HG03108 (cell line): ENCODE data around the gene CD28.

Source experiments
- ATAC-seq: cut with Tn5 transposase; IDR thresholded peaks from one replicate; pipeline ENCODE4 v1.9.1; 2021; ENCODE audit warnings: moderate library complexity; ENCODE audit not compliant: unreplicated experiment

CD28 gene

GRCh38 chr2:203713381-203713780, 6.9 kb downstream of the CD28 start:
- ATAC-seq: no peak

GRCh38 chr2:203714112-203714511, 7.7 kb downstream of the CD28 start:
- no peak for ATAC-seq

GRCh38 chr2:203715744-203716143, 9.3 kb downstream of the CD28 start:
- no peak for ATAC-seq

- ATAC-seq: peak; percentile 97
These were observed 11.6 kb downstream of the CD28 start for GRCh38 chr2:203718087-203718486.

GRCh38 chr2:203719456-203720410, 13.3 kb downstream of the CD28 start:
- no peak for ATAC-seq

GRCh38 chr2:203720915-203721672, 14.7 kb downstream of the CD28 start:
- no peak for ATAC-seq

GRCh38 chr2:203721781-203722300, 15.4 kb downstream of the CD28 start:
- no peak for ATAC-seq

- ATAC-seq: no peak
These were observed 16.0 kb downstream of the CD28 start for GRCh38 chr2:203722411-203722810.

- no peak for ATAC-seq
These were observed 21.9 kb downstream of the CD28 start for GRCh38 chr2:203728321-203728720.

GRCh38 chr2:203730076-203730729, 23.8 kb downstream of the CD28 start:
- no peak for ATAC-seq

- ATAC-seq: no peak
These were observed 24.4 kb downstream of the CD28 start for GRCh38 chr2:203730883-203731282.

GRCh38 chr2:203732092-203732952, 25.9 kb downstream of the CD28 start:
- no peak for ATAC-seq

GRCh38 chr2:203732953-203733510, 26.6 kb downstream of the CD28 start:
- no peak for ATAC-seq

GRCh38 chr2:203733684-203734083, 27.2 kb downstream of the CD28 start:
- ATAC-seq: no peak

GRCh38 chr2:203734276-203734983, 28.0 kb downstream of the CD28 start:
- ATAC-seq: no peak

- ATAC-seq: peak; percentile 59
These were observed 30.9 kb downstream of the CD28 start for GRCh38 chr2:203737360-203737759.

- ATAC-seq: no peak
These were observed 32.9 kb downstream of the CD28 start for GRCh38 chr2:203739351-203739750.

- ATAC-seq: no peak
These were observed 34.4 kb downstream of the CD28 start for GRCh38 chr2:203740871-203741281.

- no peak for ATAC-seq
These were observed 35.1 kb downstream of the CD28 start for GRCh38 chr2:203741566-203741965.
